GM15510 (cell line): ENCODE data around the gene PRB3.

Experiments
- POLR2A ChIP-seq: IDR thresholded peaks from 3 replicates; pipeline ENCODE4 v1.6.1; 2011; ENCODE audit warnings: borderline replicate concordance; ENCODE audit not compliant: insufficient read length; ENCODE audit errors: extremely low read depth

The PRB3 gene

GRCh38 chr12:11269607-11270006 lies at the start of gene PRB3:
TSS of gene PRB3 (minus strand) at chr12:11269707. CDS start at chr12:11269669, 38 bp downstream.
- TF ChIP-seq POLR2A = no peak

- no peak for TF ChIP-seq POLR2A
Observed at GRCh38 chr12:11310336-11310735, 40.8 kb upstream of the PRB3 start, which contains the start of gene PRB4. TSS of gene PRB4 (minus strand) at chr12:11310436. CDS start at chr12:11310398, 38 bp downstream.

- no peak for TF ChIP-seq POLR2A
Observed at GRCh38 chr12:11307143-11307542, 37.6 kb upstream of the PRB3 start.

DNA sequence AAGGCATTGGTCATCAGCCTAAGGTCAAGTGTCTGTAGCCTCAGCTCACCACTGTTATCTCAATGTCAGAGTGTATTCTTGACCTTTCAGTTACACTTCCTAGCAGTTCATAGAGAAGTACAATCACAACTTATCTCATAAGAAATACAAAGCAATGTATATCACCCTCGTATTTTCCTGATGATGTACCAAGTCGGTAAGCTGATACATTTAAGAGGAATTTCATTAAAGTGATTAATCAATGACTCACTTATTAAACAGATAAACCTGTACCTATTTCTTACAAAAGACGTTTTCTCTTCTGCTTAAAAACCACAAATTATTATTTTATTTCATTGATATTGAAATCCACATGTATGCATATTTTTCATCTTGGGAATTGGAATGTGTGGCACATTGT lies 3.9 kb upstream of the PRB3 start:
- TF ChIP-seq POLR2A = no peak

- TF ChIP-seq POLR2A = no peak
Observed at GRCh38 chr12:11264501-11264900, 5.0 kb downstream of the PRB3 start.

DNA sequence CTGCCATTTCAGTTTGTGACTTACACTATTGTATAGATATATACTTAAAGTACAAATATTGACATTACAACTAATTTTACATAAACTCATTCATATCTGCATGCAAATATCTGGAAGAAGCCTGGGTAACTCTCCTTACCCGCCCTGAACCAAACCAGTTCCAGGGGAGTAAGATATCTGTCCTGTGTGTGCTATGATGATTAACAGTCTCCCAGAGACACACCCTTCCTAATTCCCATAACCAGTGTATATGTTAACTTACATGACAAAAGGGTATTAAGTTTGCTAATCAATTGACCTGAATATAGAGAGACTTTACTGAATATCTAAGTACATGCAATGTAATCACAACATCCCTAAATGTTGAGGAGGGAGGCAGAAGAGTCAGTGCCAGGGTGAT lies 23.0 kb downstream of the PRB3 start:
- TF ChIP-seq POLR2A = no peak

DNA sequence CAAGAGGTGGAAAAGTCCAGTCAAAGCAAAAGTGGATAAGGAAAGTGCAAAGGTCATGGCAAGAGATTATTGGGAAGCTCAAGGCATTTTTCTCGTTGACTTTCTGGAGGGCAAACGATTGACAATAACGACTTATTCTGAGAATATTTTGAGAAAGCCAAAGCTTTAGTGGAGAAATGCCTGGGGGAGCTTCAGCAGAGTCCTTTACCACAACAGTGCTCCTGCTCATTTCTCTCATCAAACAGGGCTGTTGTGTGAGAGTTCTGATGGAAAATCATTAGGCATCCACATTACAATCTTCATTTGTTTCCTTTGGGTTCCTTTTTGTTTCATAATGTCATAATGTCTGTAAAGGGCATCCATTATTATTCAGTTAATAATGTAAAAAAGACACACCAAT lies 26.9 kb downstream of the PRB3 start:
- no peak for TF ChIP-seq POLR2A

DNA sequence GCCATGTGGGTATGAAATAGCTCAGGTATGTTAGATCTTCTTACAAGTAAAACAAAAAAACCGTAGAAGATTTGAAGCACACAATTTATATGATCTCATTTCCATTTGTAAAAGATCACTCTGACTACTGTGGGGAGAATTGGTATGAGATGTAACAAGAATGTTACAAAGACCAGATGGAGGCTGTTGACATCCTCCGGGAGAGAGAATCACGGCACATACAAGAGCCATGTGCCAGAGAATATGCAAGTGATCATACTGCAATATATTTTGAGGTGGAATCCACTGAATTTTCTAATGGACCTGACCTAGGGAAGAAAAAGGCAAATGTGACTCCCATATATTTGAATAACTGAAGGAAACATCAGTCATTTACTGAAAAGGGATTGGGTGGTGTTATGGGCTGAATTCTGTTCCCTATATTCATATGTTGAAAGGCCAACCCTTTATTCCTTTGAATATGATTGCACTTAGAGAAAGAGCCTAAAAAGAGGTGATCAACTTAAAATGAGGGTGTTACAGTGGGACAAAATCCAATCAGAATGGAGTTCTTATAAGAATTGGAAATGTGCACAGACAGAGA lies 29.1 kb downstream of the PRB3 start:
- no peak for TF ChIP-seq POLR2A

- TF ChIP-seq POLR2A = no peak
Observed at GRCh38 chr12:11238275-11238674, 31.2 kb downstream of the PRB3 start.

DNA sequence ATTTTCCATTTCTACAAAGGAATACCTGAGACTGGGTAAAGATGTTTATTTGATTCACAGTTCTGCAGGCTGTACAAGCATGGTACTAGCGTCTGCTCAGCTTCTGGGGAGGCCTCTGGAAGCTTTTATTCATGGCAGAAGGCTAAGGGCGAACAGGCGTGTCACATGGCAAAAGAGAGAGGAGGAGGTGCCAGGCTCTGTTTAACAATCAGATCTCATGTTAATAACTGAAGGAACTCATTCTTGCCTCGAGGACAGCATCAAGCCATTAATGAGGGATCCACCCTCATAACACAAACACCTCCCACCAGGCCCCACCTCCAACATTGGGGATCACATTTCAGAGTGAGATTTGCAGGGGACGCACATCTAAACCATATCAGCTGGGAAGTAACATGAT lies 36.0 kb downstream of the PRB3 start:
- TF ChIP-seq POLR2A = no peak

GRCh38 chr12:11228296-11228879 lies 41.1 kb downstream of the PRB3 start:
- TF ChIP-seq POLR2A = no peak

DNA sequence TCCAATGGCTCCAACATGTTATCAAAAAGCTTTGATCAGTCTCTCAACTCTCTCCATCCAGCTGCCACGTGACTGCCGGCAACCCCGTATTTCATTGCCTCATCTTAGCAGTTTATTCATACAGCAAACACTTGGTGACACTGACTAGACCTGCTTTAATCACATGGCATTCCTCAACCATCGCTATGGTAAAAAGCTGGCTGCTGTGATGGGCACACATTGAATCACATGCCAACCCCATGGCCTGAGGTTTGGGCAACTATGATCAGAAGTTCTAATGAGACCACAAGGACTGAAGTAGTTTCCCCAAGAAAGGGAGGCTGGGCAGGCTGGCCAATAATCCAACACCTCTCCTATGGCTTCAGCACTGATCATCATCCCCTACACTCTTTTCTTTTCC lies 42.1 kb downstream of the PRB3 start:
- no peak for TF ChIP-seq POLR2A
